Esophagus (tissue), 2 donors: ENCODE results near the gene FEM1C. TPM values are rescaled to one million over a fixed set of nuclear protein-coding genes. Genes with fewer than 3 reads are reported as not detected.

Experiments used
- H3K27ac ChIP-seq, 2 donors: one replicate each; pipeline ENCODE4 v1.5.1; 2013; ENCODE audit warnings: low read depth in 2 of 2, mild to moderate bottlenecking in 2 of 2, inconsistent platforms in 1 of 2, low read length in 1 of 2, moderate library complexity in 1 of 2
- H3K27me3 ChIP-seq, 2 donors: one replicate each; pipeline ENCODE4 v1.6.1; 2013; ENCODE audit warnings: low read length in 2 of 2, control low read depth in 1 of 2, mild to moderate bottlenecking in 1 of 2; ENCODE audit not compliant: insufficient read depth in 2 of 2, control insufficient read depth in 1 of 2
- H3K36me3 ChIP-seq, 2 donors: one replicate each; pipeline ENCODE4 v1.6.1; 2013; ENCODE audit warnings: low read length in 1 of 2; ENCODE audit not compliant: control insufficient read depth in 2 of 2, insufficient read depth in 2 of 2
- H3K4me1 ChIP-seq, 2 donors: one replicate each; pipeline ENCODE4 v1.6.1; 2013; ENCODE audit warnings: low read length in 1 of 2; ENCODE audit not compliant: control insufficient read depth in 2 of 2, insufficient read depth in 2 of 2
- H3K4me3 ChIP-seq, 2 donors: one replicate each; pipeline ENCODE4 v1.5.1; 2013; ENCODE audit warnings: low read length in 2 of 2, mild to moderate bottlenecking in 2 of 2, low read depth in 1 of 2, moderate library complexity in 1 of 2
- H3K9me3 ChIP-seq, 2 donors: one replicate each; pipeline ENCODE4 v1.6.1; 2013; ENCODE audit warnings: mild to moderate bottlenecking in 2 of 2, low read depth in 1 of 2, low read length in 1 of 2, moderate library complexity in 1 of 2; ENCODE audit not compliant: control insufficient read depth in 2 of 2, insufficient read depth in 1 of 2
- WGBS, 2 donors: extraction: QIAGEN DNeasy Blood & Tissue Kit; methylation state at CpG; one replicate each; pipeline ENCODE4 v1.1.7; 2013; 5-methylcytosine and 5-hydroxymethylcytosine counted together
- polyA plus RNA-seq, 2 donors: library from polyadenylated mRNA; stranded (reverse); fragments of 200-250 nt; gene quantifications; one replicate each; pipeline ENCODE4 v1.2.3, GENCODE V29; 2013
- donor health status: healthy with polysubstance abuse.
- donor health status: Bipolar disorder and iron deficiency.

The FEM1C gene
- polyA plus RNA-seq, 2 donors = 4.6 to 6.8 TPM

GRCh38 chr5:115559524-115559923 lies 14.9 kb upstream of the FEM1C start:
- Histone ChIP-seq H3K4me3 (no peak overlapping the region), H3K4me1 (peaks cover 0 to 6% of the 10 kb centered on the region in 2 donors), H3K36me3 (no peaks in the 10 kb centered on the region), H3K9me3 (no peaks in the 10 kb centered on the region), H3K27me3 (no peaks in the 10 kb centered on the region), H3K27ac (no peak overlapping the region)

- Histone ChIP-seq H3K4me1 (peaks cover 0 to 6% of the 10 kb centered on the region in 2 donors), H3K4me3 (no peak overlapping the region), H3K9me3 (no peaks in the 10 kb centered on the region), H3K36me3 (no peaks in the 10 kb centered on the region), H3K27ac (peak overlapping the region in 1 of 2 donors; percentile 40), H3K27me3 (no peaks in the 10 kb centered on the region)
- 69 to 70% methylated on average over 4 of the region's 4 CpGs for WGBS, 2 donors
Measured at GRCh38 chr5:115558388-115558956, 13.9 kb upstream of the FEM1C start.

- H3K36me3 ChIP-seq = no peaks in the 10 kb centered on the region
- H3K9me3 ChIP-seq = no peaks in the 10 kb centered on the region
- H3K4me1 ChIP-seq = peaks cover 0 to 6% of the 10 kb centered on the region in 2 donors
- WGBS, 2 donors = 58 to 66% methylated on average over 3 of the region's 3 CpGs
- H3K4me3 ChIP-seq = no peak overlapping the region
- H3K27me3 ChIP-seq = no peaks in the 10 kb centered on the region
- peak overlapping the region in 1 of 2 donors; percentile 40 for H3K27ac ChIP-seq
Measured at GRCh38 chr5:115557667-115558387, 13.3 kb upstream of the FEM1C start.

- no peaks in the 10 kb centered on the region for H3K27me3 ChIP-seq
- no peak overlapping the region for H3K4me3 ChIP-seq
- 93% methylated on average over 2 of the region's 2 CpGs for WGBS, 2 donors
- no peaks in the 10 kb centered on the region for H3K9me3 ChIP-seq
- H3K4me1 ChIP-seq = peaks cover 0 to 4% of the 10 kb centered on the region in 2 donors
- H3K27ac ChIP-seq = no peak overlapping the region
- no peaks in the 10 kb centered on the region for H3K36me3 ChIP-seq
Measured at GRCh38 chr5:115556276-115556675, 11.7 kb upstream of the FEM1C start.

- no peaks in the 10 kb centered on the region for H3K36me3 ChIP-seq
- H3K4me3 ChIP-seq = no peak overlapping the region
- H3K4me1 ChIP-seq = peaks cover 0 to 2% of the 10 kb centered on the region in 2 donors
- no peaks in the 10 kb centered on the region for H3K27me3 ChIP-seq
- H3K9me3 ChIP-seq = no peaks in the 10 kb centered on the region
- H3K27ac ChIP-seq = no peak overlapping the region
- 88 to 90% methylated on average over 4 of the region's 4 CpGs for WGBS, 2 donors
Measured at GRCh38 chr5:115555084-115555633, 10.6 kb upstream of the FEM1C start.

GRCh38 chr5:115553082-115553481 lies 8.5 kb upstream of the FEM1C start:
- Histone ChIP-seq H3K4me3 (no peak overlapping the region), H3K4me1 (peaks cover 0 to 2% of the 10 kb centered on the region in 2 donors), H3K9me3 (no peaks in the 10 kb centered on the region), H3K36me3 (no peaks in the 10 kb centered on the region), H3K27ac (no peak overlapping the region), H3K27me3 (no peaks in the 10 kb centered on the region)
- 82 to 86% methylated on average over 4 of the region's 4 CpGs for WGBS, 2 donors

GRCh38 chr5:115551415-115551814 lies 6.8 kb upstream of the FEM1C start:
- no peaks in the 10 kb centered on the region for H3K27me3 ChIP-seq
- no peaks in the 10 kb centered on the region for H3K36me3 ChIP-seq
- 48 to 51% methylated on average over 4 of the region's 4 CpGs for WGBS, 2 donors
- H3K9me3 ChIP-seq = peaks cover 0 to 2% of the 10 kb centered on the region in 2 donors
- no peak overlapping the region for H3K27ac ChIP-seq
- H3K4me3 ChIP-seq = no peak overlapping the region
- peaks cover 0 to 1% of the 10 kb centered on the region in 2 donors for H3K4me1 ChIP-seq

- WGBS, 2 donors = 69 to 75% methylated on average over 3 of the region's 3 CpGs
- H3K27me3 ChIP-seq = no peaks in the 10 kb centered on the region
- H3K36me3 ChIP-seq = no peaks in the 10 kb centered on the region
- H3K27ac ChIP-seq = no peak overlapping the region
- H3K4me1 ChIP-seq = no peaks in the 10 kb centered on the region
- H3K9me3 ChIP-seq = peaks cover 0 to 6% of the 10 kb centered on the region in 2 donors
- H3K4me3 ChIP-seq = no peak overlapping the region
Measured at GRCh38 chr5:115549154-115549553, 4.6 kb upstream of the FEM1C start.

- WGBS, 2 donors = 93 to 95% methylated on average over 4 of the region's 4 CpGs
- no peaks in the 10 kb centered on the region for H3K4me1 ChIP-seq
- H3K9me3 ChIP-seq = peaks cover 0 to 6% of the 10 kb centered on the region in 2 donors
- H3K27me3 ChIP-seq = no peaks in the 10 kb centered on the region
- H3K36me3 ChIP-seq = no peaks in the 10 kb centered on the region
- H3K27ac ChIP-seq = no peak overlapping the region
- no peak overlapping the region for H3K4me3 ChIP-seq
Measured at GRCh38 chr5:115548683-115549082, 4.1 kb upstream of the FEM1C start.
